ENCODE results near the gene ALKBH8.
"Not testable (repeated sequence)": the region's sequence is repeated elsewhere in the genome, so short reads cannot be mapped to it uniquely, and the experiment has no call there.

ALKBH8 gene

DNA sequence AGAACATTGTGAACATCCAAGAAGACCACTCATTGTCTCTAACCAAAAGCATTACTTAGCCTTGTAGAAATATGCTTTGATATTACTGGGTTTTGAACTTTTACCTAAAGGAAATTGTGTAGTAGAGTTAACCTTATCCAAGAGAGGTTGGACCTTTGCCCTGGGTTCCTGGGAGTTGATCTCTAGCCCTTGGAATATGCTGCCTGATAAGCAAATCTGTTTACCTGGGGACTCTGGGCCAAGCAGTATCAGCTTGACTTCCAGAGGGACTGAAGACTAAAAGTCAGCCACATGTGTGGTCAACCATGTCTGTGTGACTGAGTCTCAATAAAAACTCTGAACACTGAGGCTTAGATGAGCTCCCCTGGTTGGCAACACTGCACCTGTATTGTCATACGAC, 63.8 kb downstream of the ALKBH8 start:
- H3K27me3 ChIP-seq (ENCODE audit: insufficient read depth, low read length) = no peaks in the 10 kb centered on the region
- no peak for TF ChIP-seq EZH2 (IDR thresholded peaks at IDR 0.05; ENCODE audit: borderline replicate concordance, low read length)
- TF ChIP-seq, protein P1, sequence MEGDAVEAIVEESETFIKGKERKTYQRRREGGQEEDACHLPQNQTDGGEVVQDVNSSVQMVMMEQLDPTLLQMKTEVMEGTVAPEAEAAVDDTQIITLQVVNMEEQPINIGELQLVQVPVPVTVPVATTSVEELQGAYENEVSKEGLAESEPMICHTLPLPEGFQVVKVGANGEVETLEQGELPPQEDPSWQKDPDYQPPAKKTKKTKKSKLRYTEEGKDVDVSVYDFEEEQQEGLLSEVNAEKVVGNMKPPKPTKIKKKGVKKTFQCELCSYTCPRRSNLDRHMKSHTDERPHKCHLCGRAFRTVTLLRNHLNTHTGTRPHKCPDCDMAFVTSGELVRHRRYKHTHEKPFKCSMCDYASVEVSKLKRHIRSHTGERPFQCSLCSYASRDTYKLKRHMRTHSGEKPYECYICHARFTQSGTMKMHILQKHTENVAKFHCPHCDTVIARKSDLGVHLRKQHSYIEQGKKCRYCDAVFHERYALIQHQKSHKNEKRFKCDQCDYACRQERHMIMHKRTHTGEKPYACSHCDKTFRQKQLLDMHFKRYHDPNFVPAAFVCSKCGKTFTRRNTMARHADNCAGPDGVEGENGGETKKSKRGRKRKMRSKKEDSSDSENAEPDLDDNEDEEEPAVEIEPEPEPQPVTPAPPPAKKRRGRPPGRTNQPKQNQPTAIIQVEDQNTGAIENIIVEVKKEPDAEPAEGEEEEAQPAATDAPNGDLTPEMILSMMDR (IDR thresholded peaks at IDR 0.05; ENCODE audit: low read length) = no peak
- no peaks in the 10 kb centered on the region for H3K79me2 ChIP-seq (ENCODE audit: insufficient read depth, low read length)
- H3F3A ChIP-seq (ENCODE audit: insufficient read depth, low read length) = no peaks in the 10 kb centered on the region
- no peak overlapping the region for H3K9ac ChIP-seq (ENCODE audit: low read length)
- H3K9me3 ChIP-seq (ENCODE audit: low read length) = peaks cover 8% of the 10 kb centered on the region; the same call in 1 of the 2 replicates
- no peaks in the 10 kb centered on the region for H3K9me2 ChIP-seq (ENCODE audit: low read depth, low read length)
- H3K27ac ChIP-seq (ENCODE audit: low read depth, low read length, poor library complexity, severe bottlenecking) = no peak overlapping the region
- H3K4me2 ChIP-seq (ENCODE audit: low read length) = no peak overlapping the region
- H3K4me1 ChIP-seq (ENCODE audit: insufficient read depth, low read length, severe bottlenecking) = no peaks in the 10 kb centered on the region
- H2AFZ ChIP-seq (ENCODE audit: low read length) = no peak overlapping the region
- peaks cover 32% of the 10 kb centered on the region for H3K36me3 ChIP-seq (ENCODE audit: insufficient read depth, low read length)
- H4K20me1 ChIP-seq (ENCODE audit: insufficient read depth, low read length) = no peaks in the 10 kb centered on the region
- no peak overlapping the region for H3K4me3 ChIP-seq (ENCODE audit: low read depth, low read length, poor library complexity, severe bottlenecking)

DNA sequence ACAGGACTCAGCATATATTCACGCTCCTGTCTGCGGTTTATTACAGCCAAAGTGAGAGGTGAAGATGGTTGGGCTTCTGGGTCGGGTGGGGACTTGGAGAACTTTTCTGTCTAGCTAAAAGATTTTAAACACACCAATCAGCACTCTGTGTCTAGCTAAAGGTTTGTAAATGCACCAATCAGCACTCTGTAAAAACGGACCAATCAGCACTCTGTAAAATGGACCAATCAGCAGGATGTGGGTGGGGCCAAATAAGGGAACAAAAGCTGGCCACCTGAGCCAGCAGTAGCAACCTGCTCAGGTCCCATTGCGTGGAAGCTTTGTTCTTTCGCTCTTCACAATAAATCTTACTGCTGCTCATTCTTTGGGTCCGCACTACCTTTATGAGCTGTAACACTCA, 68.2 kb downstream of the ALKBH8 start:
- H3K9me2 ChIP-seq (ENCODE audit: low read depth, low read length); H4K20me1 ChIP-seq (ENCODE audit: insufficient read depth, low read length); H3K9me3 ChIP-seq (ENCODE audit: low read length); H3K4me3 ChIP-seq (ENCODE audit: low read depth, low read length, poor library complexity, severe bottlenecking); H3K27ac ChIP-seq (ENCODE audit: low read depth, low read length, poor library complexity, severe bottlenecking); H3K9ac ChIP-seq (ENCODE audit: low read length); H2AFZ ChIP-seq (ENCODE audit: low read length); H3K36me3 ChIP-seq (ENCODE audit: insufficient read depth, low read length); H3K27me3 ChIP-seq (ENCODE audit: insufficient read depth, low read length); H3K4me1 ChIP-seq (ENCODE audit: insufficient read depth, low read length, severe bottlenecking); H3F3A ChIP-seq (ENCODE audit: insufficient read depth, low read length); H3K4me2 ChIP-seq (ENCODE audit: low read length); H3K79me2 ChIP-seq (ENCODE audit: insufficient read depth, low read length): not testable (repeated sequence)

- TF ChIP-seq EZH2 (IDR thresholded peaks at IDR 0.05; ENCODE audit: borderline replicate concordance, low read length) = no peak
- TF ChIP-seq, protein P1 (IDR thresholded peaks at IDR 0.05; ENCODE audit: low read length) = no peak
- Histone ChIP-seq H3K27ac (ENCODE audit: low read depth, low read length, poor library complexity, severe bottlenecking) (no peak overlapping the region), H3K9ac (ENCODE audit: low read length) (no peak overlapping the region), H2AFZ (ENCODE audit: low read length) (no peak overlapping the region), H3K9me3 (ENCODE audit: low read length) (no peaks in the 10 kb centered on the region), H3K36me3 (ENCODE audit: insufficient read depth, low read length) (no peaks in the 10 kb centered on the region), H3K4me1 (ENCODE audit: insufficient read depth, low read length, severe bottlenecking) (no peaks in the 10 kb centered on the region), H3K79me2 (ENCODE audit: insufficient read depth, low read length) (no peaks in the 10 kb centered on the region), H3K9me2 (ENCODE audit: low read depth, low read length) (no peaks in the 10 kb centered on the region), H4K20me1 (ENCODE audit: insufficient read depth, low read length) (no peaks in the 10 kb centered on the region), H3K4me2 (ENCODE audit: low read length) (no peak overlapping the region), H3F3A (ENCODE audit: insufficient read depth, low read length) (no peaks in the 10 kb centered on the region), H3K27me3 (ENCODE audit: insufficient read depth, low read length) (no peaks in the 10 kb centered on the region), H3K4me3 (ENCODE audit: low read depth, low read length, poor library complexity, severe bottlenecking) (no peak overlapping the region)
Measured at GRCh38 chr11:107496011-107496410, 69.5 kb downstream of the ALKBH8 start.

GRCh38 chr11:107494055-107494454, 71.5 kb downstream of the ALKBH8 start:
- Histone ChIP-seq H2AFZ (ENCODE audit: low read length) (no peak overlapping the region), H3K9me3 (ENCODE audit: low read length) (no peaks in the 10 kb centered on the region), H4K20me1 (ENCODE audit: insufficient read depth, low read length) (no peaks in the 10 kb centered on the region), H3K79me2 (ENCODE audit: insufficient read depth, low read length) (no peaks in the 10 kb centered on the region), H3K36me3 (ENCODE audit: insufficient read depth, low read length) (no peaks in the 10 kb centered on the region), H3K9ac (ENCODE audit: low read length) (no peak overlapping the region), H3K27me3 (ENCODE audit: insufficient read depth, low read length) (no peaks in the 10 kb centered on the region), H3K4me2 (ENCODE audit: low read length) (no peak overlapping the region), H3F3A (ENCODE audit: insufficient read depth, low read length) (no peaks in the 10 kb centered on the region), H3K4me3 (ENCODE audit: low read depth, low read length, poor library complexity, severe bottlenecking) (no peak overlapping the region), H3K27ac (ENCODE audit: low read depth, low read length, poor library complexity, severe bottlenecking) (no peak overlapping the region), H3K9me2 (ENCODE audit: low read depth, low read length) (no peaks in the 10 kb centered on the region), H3K4me1 (ENCODE audit: insufficient read depth, low read length, severe bottlenecking) (no peaks in the 10 kb centered on the region)
- TF ChIP-seq, protein P1 (IDR thresholded peaks at IDR 0.05; ENCODE audit: low read length) = no peak
- no peak for TF ChIP-seq EZH2 (IDR thresholded peaks at IDR 0.05; ENCODE audit: borderline replicate concordance, low read length)
